NCI-H1092 treated with DMSO at 0.1 percent for 48 hours (cell line): ENCODE measurements around the gene PKP2.
"Not testable (repeated sequence)": the region's sequence is repeated elsewhere in the genome, so short reads cannot be mapped to it uniquely, and the experiment has no call there.

Source experiments
- DNase-seq: peaks from one replicate; lab custom pipeline; 2025; lab: John Stamatoyannopoulos, UW

PKP2 gene

GRCh38 chr12:32861658-32862057, 34.9 kb downstream of the PKP2 start:
- not testable (repeated sequence) for DNase-seq

GRCh38 chr12:32860192-32860591, 36.4 kb downstream of the PKP2 start:
- DNase-seq: no peak

- no peak for DNase-seq
These were observed 37.2 kb downstream of the PKP2 start for GRCh38 chr12:32859389-32859788.

GRCh38 chr12:32854716-32855115, 41.9 kb downstream of the PKP2 start:
- DNase-seq: no peak

DNA sequence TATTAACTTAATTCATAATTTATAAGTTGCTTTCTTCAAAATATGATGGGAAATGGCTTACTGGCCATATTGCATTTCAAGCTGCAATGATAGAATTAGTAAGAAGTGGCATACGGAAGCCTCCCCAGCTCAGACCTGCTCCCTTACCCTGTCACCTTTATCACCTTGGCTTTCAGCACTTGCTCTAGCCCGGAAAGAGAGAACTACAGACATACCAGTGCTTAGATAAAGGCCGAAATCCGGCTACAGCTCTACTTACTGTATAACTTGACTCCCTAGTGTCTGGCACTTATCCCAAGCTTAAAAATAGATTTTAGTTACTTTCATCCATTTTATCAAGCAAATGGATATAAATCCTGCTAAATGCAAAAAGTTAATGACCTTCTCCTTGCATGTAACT, 42.5 kb downstream of the PKP2 start:
- DNase-seq: no peak

DNA sequence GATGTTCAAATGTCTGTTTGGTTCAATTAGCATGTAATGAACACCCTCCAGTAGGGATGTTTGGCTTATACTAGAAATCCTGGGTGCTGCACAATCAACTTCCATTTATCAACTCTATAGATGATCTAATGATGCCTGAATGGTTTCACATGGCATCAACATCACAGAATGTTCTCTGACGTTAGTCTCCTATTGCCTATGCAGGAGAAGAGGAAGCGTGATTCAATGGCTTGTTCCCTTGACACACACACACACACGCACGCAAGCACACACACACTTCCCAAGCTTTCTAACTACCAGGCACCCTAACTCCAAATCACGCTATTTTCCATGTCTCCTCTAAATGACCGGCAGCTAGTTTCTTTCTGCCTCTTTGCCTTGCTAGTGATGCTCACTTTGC, 49.3 kb downstream of the PKP2 start:
- no peak for DNase-seq

DNA sequence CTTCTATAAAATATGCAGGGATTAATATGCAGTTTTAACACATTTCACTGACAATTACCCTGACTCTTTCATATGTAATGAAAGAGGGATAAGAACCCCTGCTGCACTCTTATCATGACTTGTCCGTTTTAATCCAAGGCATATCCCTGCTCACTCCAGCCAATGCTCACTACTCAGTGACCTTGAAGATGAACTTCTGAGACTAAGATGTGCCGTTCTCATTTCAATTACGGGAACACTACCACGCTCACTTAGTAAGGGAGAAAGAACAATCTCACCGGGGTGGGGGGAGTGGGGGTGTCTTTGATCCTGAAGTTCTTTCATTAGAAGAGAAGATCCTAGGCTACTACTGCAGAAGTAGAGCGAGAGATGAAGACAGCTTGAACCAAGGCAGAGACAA, 50.5 kb downstream of the PKP2 start:
- no peak for DNase-seq

DNA sequence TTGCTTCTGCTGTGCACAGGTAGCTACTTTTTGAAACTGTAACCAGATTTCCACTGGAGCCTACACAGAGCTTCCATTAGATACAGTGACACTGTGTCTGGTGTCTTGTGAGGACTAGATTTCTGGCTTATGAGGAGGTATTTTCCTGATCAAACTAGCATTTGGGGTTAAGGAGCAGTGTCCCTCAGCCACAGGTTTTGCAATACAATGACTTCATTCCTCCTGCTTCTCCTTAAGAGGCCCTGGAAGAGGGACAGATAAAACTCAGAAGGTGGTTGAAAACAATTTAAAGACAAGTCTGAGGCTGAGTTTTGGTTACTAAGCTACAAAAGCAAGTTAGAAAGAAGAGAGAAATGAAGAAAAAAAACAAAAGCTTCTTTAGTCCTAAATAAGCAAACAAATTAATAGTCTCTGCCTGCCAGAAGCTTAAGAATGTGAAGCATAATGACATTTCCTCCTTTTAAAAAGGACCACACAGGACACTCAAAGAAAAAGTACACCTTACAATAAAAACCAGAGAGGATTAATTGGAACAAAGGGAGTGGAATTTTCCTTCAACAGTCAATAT, 53.0 kb downstream of the PKP2 start:
- DNase-seq: no peak

GRCh38 chr12:32841061-32841460, 55.5 kb downstream of the PKP2 start:
- DNase-seq: no peak

- no peak for DNase-seq
These were observed 56.7 kb downstream of the PKP2 start for GRCh38 chr12:32839828-32840227.

DNA sequence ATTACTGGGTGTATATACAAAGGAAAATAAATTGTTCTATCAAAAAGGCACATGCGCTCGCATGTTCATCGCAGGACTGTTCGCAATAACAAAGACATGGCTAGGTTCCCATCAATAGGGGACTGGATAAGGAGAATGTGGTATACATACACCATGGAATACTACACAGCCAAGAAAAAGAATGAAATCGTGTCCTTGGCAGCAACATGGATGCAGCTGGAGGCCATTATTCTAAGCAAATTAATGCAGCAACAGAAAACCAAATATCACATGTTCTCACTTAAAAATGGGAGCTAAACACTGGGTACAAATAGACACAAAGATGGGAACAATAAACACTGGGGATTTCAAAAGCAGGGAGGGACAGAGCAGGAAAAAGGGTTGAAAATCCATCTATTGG, 58.6 kb downstream of the PKP2 start:
- no peak for DNase-seq

GRCh38 chr12:32836710-32837109, 59.9 kb downstream of the PKP2 start:
- no peak for DNase-seq

GRCh38 chr12:32834122-32834521, 62.5 kb downstream of the PKP2 start:
- no peak for DNase-seq

DNA sequence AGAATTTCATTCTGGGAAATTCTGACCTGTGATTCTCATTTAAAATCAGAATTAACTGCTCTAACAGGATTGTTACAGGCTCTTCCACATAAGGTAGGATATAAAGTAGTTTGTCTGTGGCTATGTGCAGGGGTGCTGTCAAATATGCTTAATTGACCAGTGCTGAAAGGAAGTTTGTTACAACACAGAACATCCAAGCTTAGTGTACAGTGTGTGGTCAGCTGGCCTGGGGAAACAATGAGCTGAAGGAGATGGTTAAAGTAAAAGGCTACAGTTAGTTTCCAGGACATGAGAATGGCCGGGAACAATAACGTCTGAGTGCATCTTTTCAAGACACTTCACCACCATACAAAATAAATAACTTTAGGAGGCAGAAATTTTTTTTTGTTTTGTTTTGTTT, 68.0 kb downstream of the PKP2 start:
- no peak for DNase-seq

DNA sequence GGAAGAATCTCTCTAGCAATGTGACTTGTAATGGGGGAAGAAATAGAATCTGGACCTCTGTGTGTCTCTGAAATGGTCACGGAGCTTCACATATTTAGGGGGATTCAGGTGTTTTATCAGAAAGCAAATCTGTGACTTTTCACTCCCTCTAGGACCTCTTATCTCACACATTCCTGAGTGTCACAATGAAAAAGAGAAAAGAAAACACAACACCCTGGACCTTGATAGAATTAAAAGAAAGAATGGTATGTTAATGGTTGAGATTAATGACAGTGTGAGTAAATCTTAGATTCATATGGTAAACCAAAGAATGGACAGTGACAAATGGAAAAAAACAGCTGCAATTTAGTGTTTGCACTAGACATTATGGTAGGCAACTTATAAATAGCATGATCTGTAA, 68.5 kb downstream of the PKP2 start:
- no peak for DNase-seq

DNA sequence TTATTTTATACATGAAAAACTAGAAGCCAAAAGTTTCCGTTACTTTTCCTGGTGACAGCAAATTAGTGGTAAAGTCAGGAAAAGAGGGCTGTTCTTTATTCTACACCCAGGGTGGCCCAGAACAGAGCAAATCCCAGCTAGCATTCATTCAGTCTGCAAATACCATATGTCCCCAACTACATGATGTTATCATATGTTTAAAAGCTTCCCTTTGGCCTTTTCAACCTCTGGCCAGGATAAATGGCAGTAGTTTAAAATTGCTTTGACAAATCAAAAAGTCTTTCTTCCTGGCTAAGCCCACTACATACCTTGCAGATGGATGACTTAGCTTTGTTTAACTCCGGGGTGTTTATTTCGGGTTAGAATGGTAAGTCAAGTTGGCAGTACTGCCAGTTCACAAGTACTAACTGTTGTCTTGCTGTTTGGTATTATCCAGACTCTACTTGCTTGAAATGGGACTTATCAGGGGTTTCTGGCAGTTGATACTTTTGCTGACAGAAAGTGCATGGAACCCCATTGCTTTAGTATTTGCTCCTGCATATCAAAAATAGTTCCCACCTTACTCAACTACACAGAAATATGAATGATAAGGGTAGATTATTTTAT, 69.7 kb downstream of the PKP2 start:
- no peak for DNase-seq

GRCh38 chr12:32824596-32824995, 72.0 kb downstream of the PKP2 start:
- DNase-seq: no peak

DNA sequence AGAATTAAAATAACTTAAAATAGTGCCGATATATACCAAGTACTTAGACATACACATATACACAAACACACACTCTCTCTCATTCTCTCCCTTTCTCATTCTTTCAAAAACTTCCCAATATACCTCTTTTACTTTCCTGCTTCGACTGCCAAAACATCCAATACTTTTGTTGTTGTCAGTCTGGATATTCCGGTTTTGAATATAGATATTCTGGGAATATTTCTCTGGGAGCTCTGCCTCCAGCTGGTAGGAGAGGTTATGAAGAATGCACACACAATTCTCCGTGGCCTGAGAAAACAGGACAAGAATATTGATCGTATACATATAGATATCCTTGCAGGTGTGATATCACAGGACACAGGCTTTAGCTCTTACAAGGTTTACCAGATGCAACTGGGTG, 74.2 kb downstream of the PKP2 start:
- DNase-seq: no peak

DNA sequence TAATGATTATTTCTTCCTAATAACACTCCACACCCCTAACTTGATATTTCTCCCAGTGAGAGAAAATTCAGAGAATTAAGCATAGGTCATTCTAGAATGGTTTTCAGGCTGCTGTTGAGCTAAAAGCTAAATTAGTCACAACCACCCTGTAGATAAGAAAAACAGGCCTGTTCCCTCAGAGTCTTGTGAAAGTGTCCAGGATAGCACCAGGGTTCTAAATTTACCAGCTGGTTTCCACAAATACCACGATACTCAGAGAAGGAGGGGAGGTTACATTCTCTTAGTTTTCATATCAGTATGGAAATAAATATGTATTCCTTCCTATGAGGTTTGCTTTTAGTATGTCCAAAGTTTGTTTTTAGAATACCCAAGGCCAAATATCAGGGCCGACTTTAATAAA, 74.9 kb downstream of the PKP2 start:
- no peak for DNase-seq

- no peak for DNase-seq
These were observed 75.3 kb downstream of the PKP2 start for GRCh38 chr12:32821293-32821692.

DNA sequence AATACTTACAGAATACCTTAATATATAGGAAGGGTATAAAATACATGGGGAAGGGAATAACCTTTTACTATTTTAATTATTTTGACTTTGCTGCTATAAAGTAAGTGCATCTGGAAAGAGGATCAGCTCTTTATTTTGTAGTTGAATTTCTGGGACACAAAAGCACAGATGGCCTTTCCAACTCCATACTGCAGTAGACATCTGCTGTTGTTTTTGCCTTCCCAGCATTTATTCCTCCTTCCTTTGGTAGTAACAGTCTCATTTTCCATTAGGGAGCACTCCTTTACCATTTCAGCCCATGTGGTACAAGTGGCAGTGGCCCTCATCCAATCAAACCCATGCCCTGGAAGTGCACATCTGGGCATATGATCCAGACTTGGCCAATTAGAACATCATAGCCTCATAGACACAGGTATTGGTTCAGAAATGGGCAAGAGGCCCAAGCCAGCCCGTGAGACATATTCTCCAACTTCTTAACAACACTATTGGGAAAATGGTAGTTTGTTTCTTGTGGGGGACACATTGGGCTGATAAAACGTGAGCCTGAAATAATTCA, 76.1 kb downstream of the PKP2 start:
- no peak for DNase-seq

GRCh38 chr12:32819424-32819823, 77.2 kb downstream of the PKP2 start:
- DNase-seq: no peak

GRCh38 chr12:32811686-32812392, 84.7 kb downstream of the PKP2 start:
- DNase-seq: no peak
